SU-DHL-6 (cell line): Measurements from ENCODE around the gene PPP1R9B.

Source experiments
- H2AFZ ChIP-seq: fragments of 200-600 bp; sonication (generic); 2 replicates; pipeline ENCODE4 v1.6.1; 2014; ENCODE audit warnings: low read depth, mild to moderate bottlenecking, moderate library complexity, mixed read lengths, antibody characterized with exemption, low read length; ENCODE audit not compliant: severe bottlenecking
- H3F3A ChIP-seq: fragments of 200-600 bp; shearing (Covaris generic); 2 replicates; pipeline ENCODE4 v1.6.0; 2016; ENCODE audit warnings: antibody characterized with exemption, mild to moderate bottlenecking; ENCODE audit not compliant: insufficient read depth
- H3K27ac ChIP-seq: fragments of 200-600 bp; sonication (generic); 2 replicates; pipeline ENCODE4 v1.5.1; 2016; ENCODE audit warnings: low read depth, mild to moderate bottlenecking, low read length, moderate library complexity, mixed read lengths
- H3K27me3 ChIP-seq: fragments of 200-600 bp; sonication (generic), shearing (Covaris generic); 2 replicates; pipeline ENCODE4 v1.6.0; 2014; ENCODE audit warnings: mild to moderate bottlenecking, low read length
- H3K36me3 ChIP-seq: fragments of 200-600 bp; sonication (generic); 2 replicates; pipeline ENCODE4 v1.6.1; 2014; ENCODE audit warnings: mild to moderate bottlenecking, low read length, mixed read lengths
- H3K4me2 ChIP-seq: fragments of 300-600, 200-600 bp; shearing (Covaris generic), sonication (generic); 2 replicates; pipeline ENCODE4 v1.6.0; 2014; ENCODE audit warnings: low read length, low read depth, mild to moderate bottlenecking; ENCODE audit not compliant: poor library complexity, severe bottlenecking
- H3K4me3 ChIP-seq: fragments of 200-600 bp; sonication (generic); 2 replicates; pipeline ENCODE4 v1.5.1; 2014; ENCODE audit warnings: antibody characterized with exemption, low read length, mild to moderate bottlenecking, mixed read lengths; ENCODE audit not compliant: insufficient read depth, poor library complexity, severe bottlenecking
- H3K79me2 ChIP-seq: fragments of 200-600 bp; sonication (generic); 2 replicates; pipeline ENCODE4 v1.6.1; 2014; ENCODE audit warnings: mild to moderate bottlenecking, low read length, moderate library complexity; ENCODE audit not compliant: insufficient read depth
- H3K9ac ChIP-seq: fragments of 200-600 bp; sonication (generic); 2 replicates; pipeline ENCODE4 v1.7.0; 2014; ENCODE audit warnings: mild to moderate bottlenecking, low read length
- H3K9me2 ChIP-seq: fragments of 200-600 bp; sonication (generic); replicated peaks from 2 replicates; pipeline ENCODE4 v1.6.1; 2014; ENCODE audit warnings: low read length; ENCODE audit not compliant: insufficient read depth
- H3K9me3 ChIP-seq: fragments of 200-600 bp; sonication (generic); 2 replicates; pipeline ENCODE4 v1.6.1; 2014; ENCODE audit warnings: low read length, mixed read lengths; ENCODE audit not compliant: insufficient read depth
- H4K20me1 ChIP-seq: fragments of 200-600 bp; sonication (generic); 2 replicates; pipeline ENCODE4 v1.6.1; 2014; ENCODE audit warnings: low read depth, mild to moderate bottlenecking, antibody characterized with exemption, low read length, moderate library complexity, mixed read lengths
- CTCF ChIP-seq: fragments of 200-600 bp; sonication (generic); IDR thresholded peaks from one replicate; pipeline ENCODE4 v1.5.1; 2017; ENCODE audit warnings: antibody characterized with exemption, mild to moderate bottlenecking, low read length, moderate library complexity; ENCODE audit not compliant: insufficient read depth, poor library complexity, severe bottlenecking
- EZH2phosphoT487 ChIP-seq: fragments of 200-600 bp; sonication (generic), shearing (Covaris generic); conservative IDR thresholded peaks from 2 replicates; pipeline ENCODE4 v1.6.1; 2018; ENCODE audit warnings: mild to moderate bottlenecking, antibody characterized with exemption, low read length, moderate library complexity, mixed read lengths

Gene PPP1R9B

GRCh38 chr17:50109785-50110184 lies 40.7 kb downstream of the PPP1R9B start:
- Histone ChIP-seq H3K27ac (no peak overlapping the region), H3K9me2 (no peaks in the 10 kb centered on the region), H3K4me3 (no peak overlapping the region), H3K36me3 (no peaks in the 10 kb centered on the region), H3K79me2 (no peaks in the 10 kb centered on the region), H3F3A (no peaks in the 10 kb centered on the region), H4K20me1 (no peaks in the 10 kb centered on the region), H3K9me3 (no peaks in the 10 kb centered on the region), H3K27me3 (no peaks in the 10 kb centered on the region), H3K4me2 (no peak overlapping the region), H3K9ac (no peak overlapping the region), H2AFZ (no peak overlapping the region)
- no peak for TF ChIP-seq CTCF
- no peak for TF ChIP-seq EZH2phosphoT487

GRCh38 chr17:50109207-50109606 lies 41.3 kb downstream of the PPP1R9B start:
- Histone ChIP-seq H3K9ac (no peak overlapping the region), H3F3A (no peaks in the 10 kb centered on the region), H2AFZ (no peak overlapping the region), H3K27me3 (no peaks in the 10 kb centered on the region), H4K20me1 (no peaks in the 10 kb centered on the region), H3K9me2 (no peaks in the 10 kb centered on the region), H3K36me3 (no peaks in the 10 kb centered on the region), H3K4me2 (no peak overlapping the region), H3K4me3 (no peak overlapping the region), H3K9me3 (no peaks in the 10 kb centered on the region), H3K27ac (no peak overlapping the region), H3K79me2 (no peaks in the 10 kb centered on the region)
- TF ChIP-seq EZH2phosphoT487 (no peak), CTCF (no peak)

GRCh38 chr17:50108556-50108955 lies 41.9 kb downstream of the PPP1R9B start:
- H3K4me3 ChIP-seq: no peak overlapping the region
- no peak overlapping the region for H3K9ac ChIP-seq
- no peak overlapping the region for H2AFZ ChIP-seq
- no peak for TF ChIP-seq EZH2phosphoT487
- TF ChIP-seq CTCF: no peak
- H3K9me3 ChIP-seq: no peaks in the 10 kb centered on the region
- H3K27me3 ChIP-seq: no peaks in the 10 kb centered on the region
- H3K79me2 ChIP-seq: no peaks in the 10 kb centered on the region
- H3K27ac ChIP-seq: no peak overlapping the region
- no peaks in the 10 kb centered on the region for H3K36me3 ChIP-seq
- H3K9me2 ChIP-seq: no peaks in the 10 kb centered on the region
- H4K20me1 ChIP-seq: no peaks in the 10 kb centered on the region
- H3K4me2 ChIP-seq: no peak overlapping the region
- no peaks in the 10 kb centered on the region for H3F3A ChIP-seq
